ENCODE results near the gene CSMD2.
A peak's percentile ranks its signal among the peaks of the same experiment; 100 is the strongest.

CSMD2 gene

DNA sequence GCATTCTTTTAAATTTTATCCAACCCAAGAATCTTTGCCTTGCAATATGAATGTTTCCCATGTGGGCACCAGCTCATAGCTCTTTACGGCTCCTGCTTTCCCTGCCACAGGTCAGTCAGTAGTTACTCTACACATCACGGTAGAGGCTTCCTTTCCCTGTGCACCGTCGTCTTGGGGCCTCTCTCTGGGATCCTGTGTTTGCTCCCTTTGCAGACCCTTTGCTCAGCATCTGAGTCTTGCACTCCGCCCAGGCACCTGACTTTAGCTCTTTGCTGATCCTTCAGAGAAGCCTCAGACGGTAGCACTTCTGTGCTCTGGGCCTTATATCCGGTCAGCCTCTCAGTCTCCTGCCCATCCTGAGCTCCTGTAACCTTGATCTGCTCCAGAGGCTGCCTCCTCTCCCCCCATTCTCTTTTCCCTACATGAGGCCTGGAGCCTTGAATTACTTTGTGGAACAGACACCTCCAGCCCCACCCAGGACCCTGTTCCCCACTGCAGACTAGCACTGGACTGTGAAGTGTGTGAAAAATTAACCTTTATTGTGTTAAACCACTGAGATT, 484.7 kb downstream of the CSMD2 start:
- DNase-seq (ENCODE audit: low read depth): no peak

DNA sequence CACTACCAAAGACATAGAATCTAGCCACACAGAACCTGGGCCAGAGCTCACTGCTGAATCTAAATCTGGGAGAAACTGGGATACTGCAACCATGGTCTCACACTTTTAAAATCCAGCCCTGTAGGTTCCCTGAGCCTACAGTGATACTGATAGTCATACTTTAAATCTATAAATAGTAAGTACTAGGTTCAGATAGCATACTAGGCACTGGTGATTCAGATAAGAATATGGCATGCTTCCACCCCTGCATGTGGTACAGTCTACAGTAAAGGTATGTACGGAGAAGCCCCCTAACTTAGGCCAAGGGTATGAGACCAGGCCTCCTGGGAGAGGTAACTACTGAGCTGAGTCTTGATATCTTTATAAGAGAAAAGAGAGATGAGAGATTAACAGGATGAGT, 494.5 kb downstream of the CSMD2 start:
- no peak for DNase-seq (ENCODE audit: low read depth)

DNA sequence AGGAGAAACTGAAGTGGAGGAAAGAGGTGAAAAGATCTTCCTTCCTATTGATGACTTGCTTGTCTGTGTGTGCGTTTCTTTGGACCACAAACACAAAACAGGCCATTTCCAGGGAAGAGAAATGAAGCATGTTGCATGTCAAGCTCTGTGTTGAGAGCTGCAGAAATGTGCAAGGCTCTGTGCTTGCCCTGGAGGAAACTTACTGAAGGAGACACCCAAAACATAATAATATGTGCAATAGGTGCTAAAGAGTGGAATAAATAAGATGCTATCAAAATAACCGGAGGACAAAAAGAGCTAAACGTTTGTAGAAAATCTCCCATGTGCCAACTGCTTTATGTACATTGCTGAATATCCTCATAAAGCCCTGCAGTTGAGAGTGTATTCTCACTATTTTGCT, 496.3 kb downstream of the CSMD2 start:
- no peak for DNase-seq (ENCODE audit: low read depth)

DNA sequence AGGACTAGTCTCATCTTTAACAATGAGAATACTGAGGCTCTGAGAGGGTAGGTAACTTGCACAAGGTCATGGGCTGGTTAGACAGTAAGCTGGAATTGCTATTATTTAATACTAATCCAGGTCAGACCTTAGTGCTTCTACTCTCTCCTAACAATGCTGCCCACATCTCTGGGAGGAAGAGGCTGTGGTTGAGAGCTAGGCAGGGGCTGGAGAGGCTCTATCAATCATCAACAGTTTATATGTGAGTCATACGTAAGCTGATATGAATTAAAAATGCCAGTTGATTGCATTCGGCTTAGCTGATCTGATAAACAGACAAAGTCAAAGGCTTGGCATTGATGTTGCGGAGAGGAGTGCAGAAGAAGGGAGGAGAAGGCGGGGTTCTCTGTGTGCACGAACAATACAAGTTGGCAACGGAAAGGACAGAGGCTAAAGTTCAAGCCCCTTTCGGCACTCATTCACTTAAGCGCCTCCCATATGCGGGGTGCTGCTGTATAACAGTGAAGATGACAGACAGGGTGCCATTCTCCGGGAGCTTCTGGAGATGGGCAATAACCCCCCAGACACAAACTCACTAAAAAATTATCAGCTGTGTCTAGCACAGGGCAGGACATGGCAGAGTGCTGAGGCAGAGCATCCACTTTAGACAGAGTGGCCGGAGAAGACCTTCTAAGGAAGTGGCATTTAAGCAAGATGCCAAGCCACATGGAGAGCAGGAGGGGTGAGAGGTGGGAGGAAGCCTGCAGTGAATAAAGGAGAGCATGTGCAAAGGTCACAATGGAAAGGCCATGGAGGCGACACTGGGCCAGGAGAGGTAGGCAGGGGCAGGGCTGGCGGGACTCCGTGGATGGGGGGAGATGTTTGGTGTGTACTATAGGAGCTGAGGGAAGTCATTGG, 497.4 kb downstream of the CSMD2 start:
- no peak for DNase-seq (ENCODE audit: low read depth)

DNA sequence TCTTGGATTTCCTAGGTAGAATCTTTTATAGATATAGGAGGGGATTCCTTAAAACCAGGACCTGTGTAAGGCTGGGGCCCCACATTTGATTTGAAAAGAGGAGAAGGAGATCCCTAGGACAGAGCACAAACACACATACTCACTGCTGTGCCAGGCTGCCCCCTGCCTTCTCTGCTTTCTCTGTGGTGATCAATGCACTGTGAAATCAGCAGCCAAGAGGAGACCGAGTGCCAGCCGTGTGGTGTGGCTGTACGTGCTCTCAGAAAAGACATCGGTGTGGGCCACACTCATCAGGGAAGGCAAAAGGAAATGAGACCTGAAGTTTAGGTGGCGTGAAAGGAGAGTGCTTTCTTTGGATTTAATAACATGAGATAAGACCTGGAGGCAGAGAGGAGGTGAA, 498.4 kb downstream of the CSMD2 start:
- DNase-seq (ENCODE audit: low read depth): no peak

DNA sequence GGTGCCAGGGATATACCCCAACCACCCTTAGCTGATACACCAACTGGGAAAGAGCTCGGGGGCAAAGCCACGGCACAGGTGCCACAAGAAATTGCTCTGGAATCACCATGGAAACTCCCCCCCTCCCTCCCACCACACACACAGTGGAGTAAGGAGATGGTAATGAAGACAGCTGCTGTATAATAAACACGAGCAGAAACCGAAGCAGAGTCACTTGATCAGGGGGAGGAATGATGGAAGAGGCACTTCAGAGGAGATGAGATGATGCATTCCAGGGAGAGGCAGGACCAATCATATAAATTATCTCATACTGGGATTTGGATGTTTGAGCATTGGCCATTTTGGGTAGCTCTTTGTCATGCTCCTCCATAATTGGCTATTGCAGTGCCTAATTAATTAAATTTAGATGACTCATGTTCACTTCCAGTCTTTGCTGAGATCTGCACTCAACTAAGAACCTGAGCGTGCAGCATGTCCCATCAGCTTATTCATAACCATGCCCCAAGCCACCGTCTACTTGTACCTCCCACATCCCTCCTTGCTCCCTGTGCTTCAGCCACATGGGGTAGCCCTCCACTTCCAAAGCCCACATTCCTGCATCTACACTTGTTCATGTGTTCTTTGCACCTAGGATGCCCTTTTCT, 503.1 kb downstream of the CSMD2 start:
- no peak for DNase-seq (ENCODE audit: low read depth)

DNA sequence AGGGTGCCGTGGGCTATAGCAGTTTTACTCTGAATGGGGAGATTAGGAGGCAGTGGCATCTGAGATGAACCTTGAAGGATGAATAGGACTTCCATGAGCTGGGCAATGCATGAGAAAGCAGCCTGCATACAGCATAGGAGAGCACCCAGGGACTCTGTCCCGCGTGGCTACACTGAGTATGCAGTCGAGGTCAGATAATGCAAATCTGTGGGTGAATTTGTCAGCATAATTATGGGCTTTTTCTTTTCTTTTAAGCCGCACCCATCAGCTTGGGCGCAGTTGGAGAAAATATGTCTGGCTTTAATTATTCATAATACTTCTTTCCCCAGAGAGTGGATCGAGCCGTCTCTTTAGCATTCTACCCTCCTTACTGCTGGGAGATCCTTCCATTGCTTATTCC, 504.1 kb downstream of the CSMD2 start:
- DNase-seq (ENCODE audit: low read depth): no peak

DNA sequence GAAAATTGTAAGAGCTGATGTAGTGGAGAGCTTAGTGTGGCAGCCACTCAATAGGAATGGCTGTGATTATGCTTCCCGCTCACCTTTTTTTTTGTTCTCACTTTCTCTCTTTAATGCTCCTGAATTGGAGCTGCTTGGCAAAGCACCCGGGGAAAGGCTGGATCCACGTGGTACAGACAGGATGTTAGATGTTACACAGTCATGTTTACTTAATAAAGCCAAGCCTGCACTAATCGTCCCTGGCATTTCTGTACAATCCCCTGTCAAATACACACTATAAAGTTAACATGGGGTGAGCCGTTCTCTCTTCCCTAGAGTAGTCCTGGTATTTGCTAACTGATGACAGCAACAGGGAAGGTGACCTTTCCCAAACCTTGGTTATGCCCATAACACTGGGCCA, 504.8 kb downstream of the CSMD2 start:
- DNase-seq (ENCODE audit: low read depth): no peak

DNA sequence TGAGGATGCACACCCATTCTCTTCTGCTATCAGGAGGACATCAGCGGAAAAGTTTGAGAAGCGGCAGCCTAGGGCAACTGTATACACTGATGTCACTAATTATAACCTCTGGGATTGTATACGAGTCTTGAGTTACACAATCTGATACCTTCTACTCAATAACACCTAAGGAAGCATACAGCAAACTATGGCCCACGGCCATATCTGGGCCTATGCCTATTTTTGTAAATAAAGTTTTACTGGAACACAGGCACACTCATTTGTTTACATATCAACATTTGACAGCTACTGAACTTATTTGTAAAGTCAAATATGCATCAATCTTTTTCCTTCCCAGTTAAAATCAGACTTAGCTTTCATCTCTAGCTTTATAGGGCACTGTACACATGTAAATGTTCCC, 505.4 kb downstream of the CSMD2 start:
- no peak for DNase-seq (ENCODE audit: low read depth)

DNA sequence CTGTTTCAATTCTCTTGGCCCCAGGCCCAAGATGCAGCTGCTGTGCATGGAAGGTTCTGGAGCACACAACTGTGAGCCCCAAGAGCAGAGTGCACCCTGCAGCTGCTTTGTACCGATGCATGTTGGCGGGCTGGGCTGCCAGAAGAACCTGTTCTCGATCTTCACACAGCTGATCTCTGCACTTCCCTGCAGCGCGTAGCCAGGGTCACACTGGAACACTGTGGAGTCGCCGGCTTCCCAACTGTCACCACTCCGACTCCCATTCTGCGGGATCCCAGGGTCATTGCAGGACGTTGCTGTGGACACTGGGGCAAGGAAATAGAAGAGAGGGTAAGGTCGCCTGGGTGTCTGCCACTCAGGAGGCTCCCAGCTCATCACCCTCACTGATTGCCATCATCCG, 507.2 kb downstream of the CSMD2 start:
- DNase-seq (ENCODE audit: low read depth): no peak

DNA sequence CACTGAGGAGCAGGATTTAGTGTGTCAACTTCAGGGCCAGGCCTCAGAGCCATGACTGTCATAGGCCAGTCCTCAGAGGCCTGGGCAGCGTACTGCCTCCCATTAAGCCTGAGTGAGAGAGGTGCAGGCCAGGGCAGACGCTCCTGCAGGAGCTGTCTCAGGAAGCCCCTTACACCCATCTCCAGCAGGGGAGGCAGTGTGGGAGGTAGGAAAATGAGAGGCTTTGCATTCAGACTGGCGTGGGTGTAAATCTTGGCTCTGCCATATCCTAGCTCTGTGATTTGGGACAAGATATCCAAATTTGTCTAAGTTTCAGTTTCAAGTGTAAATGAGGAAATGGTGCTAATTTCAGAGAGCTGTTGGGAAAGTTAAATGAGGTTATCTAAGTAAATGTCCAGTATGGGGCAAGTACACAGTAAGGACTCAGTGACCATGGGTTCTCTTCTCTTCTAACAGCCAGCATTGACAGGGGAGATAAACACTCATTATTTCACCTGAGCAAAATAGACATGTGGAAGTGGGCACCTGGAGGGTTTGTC, 508.5 kb downstream of the CSMD2 start:
- no peak for DNase-seq (ENCODE audit: low read depth)

DNA sequence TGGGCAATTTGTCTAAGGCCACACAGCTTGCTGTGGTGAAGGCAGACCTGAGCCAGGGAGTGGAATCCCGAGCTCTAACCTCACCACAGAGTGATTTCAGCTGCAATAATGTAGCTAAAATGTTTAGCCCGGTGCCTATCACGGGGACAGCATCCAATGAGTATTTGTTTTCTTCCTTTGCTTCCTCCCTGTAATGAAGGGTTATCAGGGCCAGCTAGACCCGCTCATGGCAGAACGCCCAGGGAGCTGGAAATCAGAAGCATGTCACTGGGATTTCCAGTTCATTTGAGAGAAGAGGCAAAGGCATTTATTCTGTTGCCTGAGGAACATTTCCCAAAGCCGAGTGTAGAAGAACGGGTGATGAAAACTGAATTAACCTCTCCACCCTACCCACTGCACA, 509.5 kb downstream of the CSMD2 start:
- no peak for DNase-seq (ENCODE audit: low read depth)

DNA sequence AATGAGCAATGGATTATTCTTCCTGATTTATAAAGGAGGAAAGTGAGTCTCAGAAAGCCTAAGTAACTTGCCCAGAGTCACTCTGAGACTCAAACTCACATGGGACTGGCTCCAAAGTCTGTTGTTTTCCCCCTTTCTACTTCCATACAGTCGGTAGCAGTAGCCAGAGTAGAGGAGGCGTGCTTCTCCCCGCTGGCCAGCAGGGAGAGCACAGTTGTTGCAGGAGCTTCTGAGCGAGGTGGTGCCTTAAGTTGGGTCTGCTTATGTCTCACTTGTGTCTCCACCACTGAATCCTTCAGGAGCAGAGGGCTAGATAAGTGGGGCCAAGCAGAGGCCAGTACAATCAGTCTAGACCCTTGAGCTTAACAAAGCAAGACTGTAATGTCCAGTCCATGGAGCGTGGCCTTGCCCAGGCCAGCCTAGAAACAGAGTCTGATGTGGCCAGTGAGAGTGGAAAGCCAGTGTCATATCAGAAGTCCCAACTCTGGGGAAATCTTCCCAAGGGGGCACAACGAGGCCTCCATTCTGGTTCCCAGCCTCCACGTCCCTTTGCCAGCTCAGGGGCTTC, 510.7 kb downstream of the CSMD2 start:
- DNase-seq (ENCODE audit: low read depth): no peak

DNA sequence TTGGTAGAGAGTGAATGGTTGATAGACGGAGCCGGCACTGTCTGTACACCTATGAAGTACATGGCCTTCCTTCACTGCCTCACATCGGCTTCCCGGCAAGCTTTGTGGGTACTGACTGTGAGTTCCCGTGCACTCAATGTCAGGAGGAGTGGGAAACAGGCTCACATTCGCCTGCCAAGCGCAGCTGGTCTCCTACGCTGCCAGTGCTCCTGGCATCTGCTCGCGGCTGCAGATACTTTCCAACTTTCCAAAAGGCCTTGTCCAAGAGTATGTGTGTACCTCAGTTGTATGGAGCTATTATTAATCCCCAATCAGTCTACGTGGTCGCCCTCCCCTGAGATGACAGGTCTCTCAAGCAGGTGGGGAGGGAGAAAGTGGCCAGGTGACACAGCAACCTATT, 511.8 kb downstream of the CSMD2 start:
- no peak for DNase-seq (ENCODE audit: low read depth)

DNA sequence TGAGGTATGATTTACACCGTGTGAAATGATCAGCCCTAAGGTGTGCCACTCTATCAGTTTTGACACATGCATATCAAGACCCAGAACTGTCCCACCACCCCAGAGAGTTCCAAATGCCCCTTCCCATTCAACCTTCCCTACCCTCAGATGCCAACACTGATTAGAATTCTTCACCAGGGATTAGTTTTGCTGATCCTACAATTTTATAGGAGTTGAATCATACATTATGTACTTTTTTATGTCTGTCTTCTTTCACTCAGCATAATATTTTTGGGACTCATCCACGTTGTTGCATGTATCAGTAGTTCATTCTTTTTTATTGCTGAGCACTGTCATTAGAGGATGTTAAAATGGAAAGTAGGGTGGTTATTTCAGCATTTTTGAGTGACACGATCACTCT, 514.3 kb downstream of the CSMD2 start:
- DNase-seq (ENCODE audit: low read depth): no peak

DNA sequence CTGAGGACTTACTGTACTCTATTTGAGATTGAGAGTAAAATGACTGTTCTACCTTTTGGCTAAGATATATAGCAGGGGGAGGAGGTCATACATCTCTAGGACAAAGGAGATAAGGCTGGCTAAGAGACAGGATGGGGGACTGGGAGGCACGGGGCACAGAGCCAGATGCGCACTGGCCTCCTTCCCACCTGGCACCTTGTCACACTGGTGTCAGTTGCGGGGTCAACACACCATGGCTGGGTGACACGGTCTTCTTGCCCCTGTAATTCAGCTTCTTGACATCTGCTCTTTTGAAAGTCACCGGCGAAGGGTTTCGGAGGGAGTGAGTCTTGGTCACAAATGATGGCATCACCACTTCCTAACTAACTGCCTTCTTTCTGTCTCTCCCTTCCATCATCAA, 515.3 kb downstream of the CSMD2 start:
- no peak for DNase-seq (ENCODE audit: low read depth)

DNA sequence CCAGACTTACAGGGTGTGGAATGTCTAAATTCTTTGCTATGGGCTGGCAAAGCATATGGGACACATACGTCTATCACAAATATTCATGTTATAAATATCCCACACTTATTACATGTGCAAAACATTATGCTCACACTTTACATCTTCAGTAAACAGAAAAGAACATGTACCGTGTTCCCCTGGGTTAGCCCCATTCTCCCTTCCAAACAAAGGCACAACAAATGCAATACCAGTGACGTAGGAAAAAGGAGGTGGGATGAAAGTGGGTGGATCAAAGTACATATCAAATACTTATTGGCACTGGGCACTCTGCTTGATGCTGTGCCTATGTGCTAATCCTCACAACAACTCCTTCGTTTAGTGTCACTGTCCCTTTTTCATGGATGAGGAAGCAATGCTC, 521.8 kb downstream of the CSMD2 start:
- DNase-seq (ENCODE audit: low read depth): no peak

DNA sequence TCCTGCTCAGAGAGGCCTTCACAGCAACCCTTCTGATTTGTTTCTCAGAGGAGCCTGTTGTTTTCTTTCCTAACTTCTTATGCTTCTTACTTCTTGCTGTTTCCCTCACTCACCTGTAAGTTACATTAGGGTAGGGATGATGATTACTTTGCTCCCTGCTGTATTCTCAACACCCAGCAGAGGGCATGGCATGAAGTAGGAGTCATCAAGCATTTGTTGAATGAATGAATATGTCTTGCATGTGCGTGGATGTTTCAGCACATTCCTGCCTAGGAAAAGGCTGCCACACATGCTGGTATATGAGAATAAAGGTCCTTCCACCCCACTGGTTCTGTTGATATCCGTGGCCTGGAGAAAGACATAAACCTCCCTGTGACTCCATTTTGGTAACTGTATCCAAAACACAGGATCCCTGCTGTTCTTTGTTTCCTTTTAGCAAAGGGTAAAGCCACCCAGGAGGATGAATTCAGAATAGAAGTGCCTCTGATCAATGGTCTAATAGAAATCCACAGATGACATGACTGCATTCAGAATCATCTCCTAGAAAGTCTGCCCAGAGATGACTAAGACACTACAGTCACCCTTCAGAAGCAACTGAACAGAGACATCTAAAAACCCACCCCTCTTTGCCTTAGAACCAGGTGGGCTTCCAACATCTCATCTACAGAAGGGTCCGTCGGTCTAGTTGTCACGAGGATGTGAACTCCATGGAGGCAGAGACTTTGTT, 523.8 kb downstream of the CSMD2 start:
- peak; percentile 25 for DNase-seq (ENCODE audit: low read depth)

DNA sequence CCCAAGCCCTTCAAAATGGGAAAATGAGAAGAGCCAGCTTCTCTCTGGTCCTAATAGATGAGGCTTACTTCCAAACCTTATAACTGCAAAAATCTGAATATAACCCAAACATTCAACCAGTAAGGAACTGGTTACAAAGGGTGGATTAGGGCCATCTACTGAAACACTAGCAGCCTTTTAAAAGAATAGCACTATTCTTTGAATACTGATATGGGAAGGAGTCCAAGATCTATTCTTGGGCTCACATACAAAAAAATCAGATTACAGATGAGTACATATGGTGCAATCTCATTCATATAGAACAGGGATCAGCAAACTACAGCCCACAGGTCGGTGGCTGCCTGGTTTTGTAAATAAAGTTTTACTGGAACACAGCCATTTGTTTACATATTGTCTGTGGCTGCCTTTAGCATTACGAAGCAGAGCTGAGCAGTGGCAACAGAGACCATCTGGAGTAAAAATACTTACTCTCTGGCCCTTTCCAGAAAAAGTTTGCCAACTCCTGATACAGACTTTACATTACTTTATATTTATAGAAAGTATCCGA, 524.8 kb downstream of the CSMD2 start:
- no peak for DNase-seq (ENCODE audit: low read depth)

DNA sequence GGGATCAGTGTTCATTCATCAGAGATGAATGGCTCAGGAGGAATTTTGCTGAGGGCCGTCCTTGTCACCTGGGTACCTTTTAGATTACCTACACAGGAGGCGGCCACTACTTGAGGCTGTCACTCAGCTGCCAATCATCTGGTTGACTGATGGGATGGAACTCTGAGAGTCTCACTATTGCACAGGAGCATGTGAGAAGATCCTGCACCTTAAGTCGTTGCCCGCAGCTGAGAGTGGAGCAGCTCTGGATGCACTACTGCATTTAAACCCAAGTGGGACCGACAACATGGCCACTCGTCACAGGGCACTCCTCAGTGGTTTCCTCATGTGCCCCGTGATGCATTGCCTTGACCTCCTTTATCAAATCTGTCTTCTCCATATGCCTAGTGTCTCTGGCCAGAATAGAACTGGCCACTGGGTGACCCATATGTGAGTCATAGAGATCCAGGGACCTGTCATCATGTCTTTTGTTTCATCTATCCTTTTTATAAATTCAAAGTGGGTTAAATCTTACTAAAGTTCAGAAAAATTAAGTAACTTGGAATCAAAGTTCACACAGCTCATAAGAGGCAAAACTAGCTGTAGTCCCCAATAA, 527.1 kb downstream of the CSMD2 start:
- peak; percentile 8 for DNase-seq (ENCODE audit: low read depth)

DNA sequence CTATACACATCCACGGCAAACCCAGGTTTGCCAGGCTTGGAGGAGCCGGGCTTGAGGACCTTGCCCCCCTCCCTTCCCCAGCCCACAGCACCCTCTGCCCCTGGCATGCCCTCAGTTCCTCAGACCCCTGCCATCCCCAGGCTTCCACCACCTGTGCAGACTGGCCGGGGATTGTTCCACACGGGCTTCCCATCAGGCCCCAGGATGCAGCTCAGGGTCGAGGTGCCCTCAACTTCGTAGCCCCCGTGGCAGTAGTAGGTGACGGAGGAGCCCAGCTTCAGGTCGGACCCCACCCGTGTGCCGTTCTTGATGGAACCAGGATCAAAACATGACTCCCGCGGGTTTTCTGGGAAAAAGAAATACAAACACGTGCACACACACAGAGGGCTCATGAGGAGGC, 528.8 kb downstream of the CSMD2 start:
- no peak for DNase-seq (ENCODE audit: low read depth)

All from ELR (cell line).